DMS53 (cell line): ENCODE data around the gene KAT7.

ENCODE experiments used
- DNase-seq: peaks from one replicate; lab custom pipeline; 2025; lab: John Stamatoyannopoulos, UW

The KAT7 gene

DNA sequence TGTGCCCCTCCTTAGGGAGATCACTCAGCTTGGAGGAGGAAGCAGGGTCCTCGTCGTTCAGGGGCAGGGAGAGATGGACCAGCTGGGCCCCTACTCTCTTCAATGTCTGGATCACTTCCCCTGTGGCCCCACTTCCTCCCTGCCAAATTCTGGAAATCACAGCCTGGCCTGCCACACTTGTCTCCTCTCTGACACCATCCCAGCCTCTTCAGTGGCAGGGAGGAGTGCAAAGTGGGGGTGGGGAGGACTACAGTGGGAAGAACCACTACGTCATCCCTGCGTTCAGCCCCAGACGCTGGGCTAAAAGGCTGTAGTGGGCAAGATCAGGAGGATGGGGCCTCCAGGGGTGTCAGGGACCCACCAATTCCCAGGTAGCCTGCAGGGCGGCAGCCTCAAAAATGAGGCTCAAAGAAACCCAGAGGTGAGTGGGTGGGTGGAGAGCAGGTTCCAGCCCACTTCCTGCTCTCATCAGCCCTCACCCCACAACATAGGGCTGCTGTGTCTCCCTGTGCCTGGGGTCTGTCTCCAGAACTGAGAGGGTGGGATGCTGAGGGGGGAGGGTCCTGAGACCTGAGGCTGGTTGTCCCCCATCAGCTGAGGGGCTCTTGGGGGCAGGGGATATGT is 84.4 kb downstream of the KAT7 start:
- no peak for DNase-seq

DNA sequence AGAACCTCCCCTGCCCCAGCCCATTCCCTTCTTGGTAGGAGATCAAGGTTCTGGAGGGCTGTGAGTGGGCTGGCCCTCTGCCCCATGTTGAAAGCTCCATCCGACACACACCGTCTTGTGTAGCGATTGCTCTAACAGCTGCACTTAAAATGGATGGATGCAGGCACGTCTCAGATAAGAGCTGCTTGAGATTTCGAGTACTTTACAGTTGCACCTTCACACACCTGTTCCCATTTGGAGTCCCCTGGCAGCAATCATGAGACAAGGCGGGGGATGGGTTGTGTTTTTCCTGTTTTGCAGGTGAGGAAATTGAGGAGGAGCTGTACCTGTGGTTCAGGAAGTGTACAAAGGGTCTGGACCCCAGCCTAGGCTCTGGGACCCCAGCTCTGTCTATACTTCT is 85.0 kb downstream of the KAT7 start:
- peak; percentile 86 for DNase-seq

DNA sequence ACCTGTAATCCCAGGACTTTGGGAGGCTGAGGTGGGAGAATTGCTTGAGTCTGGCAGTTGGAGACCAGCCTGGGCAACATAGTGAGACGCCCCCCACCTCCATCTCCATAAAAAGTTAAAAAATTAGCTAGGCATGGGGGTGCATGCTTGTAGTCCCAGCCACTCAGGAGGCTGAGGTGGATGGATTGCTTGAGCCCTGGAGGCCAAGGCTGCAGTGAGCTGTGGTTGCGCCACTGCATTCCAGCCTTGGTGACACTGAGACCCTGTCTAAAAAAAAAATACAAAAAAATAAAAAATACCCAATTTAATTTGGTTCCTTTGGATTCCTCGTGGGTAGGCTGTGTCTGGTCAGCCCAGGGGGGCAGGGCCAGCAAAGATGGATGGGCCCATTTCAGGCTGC is 85.4 kb downstream of the KAT7 start:
- DNase-seq = no peak

DNA sequence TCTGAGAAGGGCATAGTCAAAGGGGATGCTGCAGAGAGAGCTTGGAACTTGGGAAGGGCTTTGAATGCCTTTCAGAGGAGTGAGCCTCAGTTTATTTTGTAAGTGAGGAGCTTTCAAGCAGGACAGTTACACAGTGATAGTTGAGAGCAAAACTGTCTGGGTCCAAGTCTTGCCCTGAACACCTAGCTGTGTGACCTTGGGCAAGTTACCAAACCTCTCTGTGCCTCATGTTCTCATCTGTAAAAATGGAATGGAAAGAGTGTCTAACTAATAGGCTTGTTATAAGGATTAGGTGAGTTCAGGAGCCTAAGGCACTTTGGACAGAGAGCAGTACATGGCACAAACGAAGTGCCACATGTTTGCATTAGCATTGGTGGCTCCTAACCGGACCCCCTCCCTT is 86.4 kb downstream of the KAT7 start:
- DNase-seq = no peak

DNA sequence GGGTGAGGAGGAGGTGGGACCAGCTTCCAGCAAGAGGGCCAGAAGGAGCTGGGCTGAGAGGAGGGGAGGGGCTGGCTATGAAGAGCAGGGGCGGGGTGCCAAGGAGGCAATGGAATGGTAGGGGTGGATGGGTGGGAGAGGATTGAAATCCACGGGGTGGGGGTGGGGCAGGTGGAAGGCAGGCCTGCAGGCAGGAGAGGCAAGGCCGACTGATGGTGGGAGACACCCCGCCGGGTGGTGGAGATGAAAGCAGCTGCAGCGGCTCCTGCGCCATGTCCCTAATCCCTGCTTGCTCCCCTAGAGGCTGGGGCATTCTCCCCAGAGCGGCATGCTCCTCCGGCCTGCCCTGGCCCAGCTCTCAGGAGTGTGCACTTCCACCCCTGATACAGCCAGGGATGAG is 87.2 kb downstream of the KAT7 start:
- DNase-seq = no peak

DNA sequence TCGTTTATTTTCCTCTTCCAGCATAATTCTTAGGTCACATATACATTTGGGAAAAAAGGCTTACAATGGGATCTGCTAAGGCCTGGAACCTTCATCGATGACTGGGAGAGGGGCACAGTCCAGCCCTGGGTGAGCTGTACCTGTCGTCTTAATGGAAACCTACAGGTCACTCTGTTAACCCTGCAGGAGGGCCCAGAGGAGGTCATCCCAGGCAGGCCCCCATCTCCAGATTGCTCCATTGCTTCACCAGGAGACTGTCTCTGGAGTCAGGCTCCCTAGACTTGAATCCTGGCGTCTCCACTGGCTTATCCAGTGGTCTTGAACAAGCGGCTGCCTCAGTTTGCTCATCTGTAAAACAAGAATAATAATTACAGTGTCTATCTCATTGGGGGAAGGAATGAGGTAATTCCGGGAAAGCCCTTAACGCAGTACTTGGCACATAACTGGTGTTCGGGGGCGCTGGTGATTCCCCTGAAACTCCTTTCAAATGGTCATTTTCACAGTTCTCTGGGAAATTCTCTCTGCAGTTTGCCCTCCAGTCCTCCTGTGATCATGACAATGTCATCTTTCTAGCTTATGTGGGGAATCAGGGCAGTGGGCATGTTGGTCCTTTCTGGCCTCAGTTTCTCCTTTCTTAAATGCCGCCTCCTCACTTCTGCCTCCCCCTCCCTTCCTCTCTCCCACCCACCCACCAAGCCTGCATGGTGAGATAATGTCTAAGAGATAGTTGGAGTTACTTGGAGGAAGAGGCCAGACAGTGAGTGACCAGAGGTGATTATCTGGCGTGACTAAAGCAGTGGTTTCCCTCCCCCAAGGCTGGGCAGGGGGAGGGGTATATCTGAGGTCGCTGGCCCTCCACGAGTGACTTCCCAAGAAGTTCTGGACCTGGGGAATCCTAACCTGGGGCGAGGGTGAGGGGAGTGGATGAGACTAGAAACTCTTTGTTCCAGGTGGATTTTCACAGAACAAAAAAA is 90.7 kb downstream of the KAT7 start:
- no peak for DNase-seq

DNA sequence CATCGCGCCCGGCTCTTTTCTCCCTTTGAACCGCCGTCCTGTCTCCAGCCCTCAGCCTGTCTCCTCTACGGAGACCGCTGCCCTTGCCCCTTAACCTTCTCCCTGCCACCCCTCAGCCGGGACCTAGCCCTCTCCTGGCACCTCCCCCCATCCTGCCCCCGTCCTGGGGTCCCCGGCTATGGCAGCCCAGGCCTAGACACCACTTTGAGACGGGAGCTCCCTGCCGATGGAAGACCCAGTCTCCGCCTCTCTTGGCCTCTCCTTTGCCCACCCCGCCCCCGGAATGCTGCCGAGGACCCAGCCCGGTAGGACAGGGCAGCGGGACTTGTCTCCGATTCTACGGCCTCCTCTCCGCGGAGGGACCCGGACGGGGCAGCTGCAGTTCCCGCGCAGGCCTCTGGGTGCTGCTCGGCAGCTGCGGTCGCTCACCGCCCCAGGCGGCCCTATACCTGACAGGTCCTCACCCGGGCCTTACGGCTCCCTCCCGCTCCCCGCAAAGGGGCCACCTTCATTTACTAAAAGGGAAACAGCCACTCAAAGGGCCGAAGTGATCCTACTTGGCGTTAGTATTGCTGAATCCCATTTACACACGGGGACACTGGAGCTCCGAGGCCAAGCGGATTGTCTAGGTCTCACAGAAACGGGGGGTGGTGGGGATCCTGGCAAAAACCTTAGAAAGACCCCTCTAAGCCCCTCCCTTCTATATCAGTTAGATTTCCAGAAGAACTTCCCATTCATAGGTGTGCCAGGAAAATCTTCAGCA is 92.0 kb downstream of the KAT7 start:
- DNase-seq = peak; percentile 91

DNA sequence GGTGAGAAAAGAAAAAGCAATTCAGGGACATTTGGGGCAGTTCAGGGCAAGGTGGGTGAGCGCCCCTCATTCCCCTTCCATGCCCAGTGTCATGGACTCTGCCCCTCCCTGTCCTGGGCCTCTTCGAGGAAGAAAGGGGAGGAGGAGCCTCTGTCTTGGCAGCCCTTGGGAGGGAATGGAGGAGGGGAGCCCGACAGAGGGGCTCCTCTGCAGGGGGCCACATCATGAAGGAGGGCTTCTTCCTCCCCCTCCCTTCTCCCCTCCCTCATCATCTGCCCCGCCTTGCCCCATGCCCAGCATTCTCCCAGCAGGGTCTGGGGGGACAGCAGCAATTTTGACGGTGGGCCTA is 92.5 kb downstream of the KAT7 start:
- DNase-seq = no peak

DNA sequence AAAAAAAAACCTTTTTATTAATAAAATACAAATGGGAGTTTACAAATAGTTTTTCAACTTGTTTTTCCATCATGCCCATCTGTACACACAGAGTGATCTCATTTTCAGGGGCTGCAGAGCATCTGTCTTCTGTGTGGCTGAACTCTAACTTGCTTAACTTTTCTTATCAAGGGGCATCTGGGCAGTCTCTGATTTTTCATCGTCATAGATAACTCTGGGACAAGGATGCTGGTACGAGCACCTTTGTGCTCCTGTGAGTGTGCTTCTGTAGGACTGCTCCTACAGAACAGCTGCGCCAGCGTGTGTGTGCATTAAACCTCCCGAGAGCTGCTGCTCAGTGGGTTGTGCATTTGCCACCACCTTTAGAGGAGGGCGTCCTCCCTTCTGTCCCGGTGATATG is 94.0 kb downstream of the KAT7 start:
- DNase-seq = no peak
